GM10847 (cell line): ENCODE data around the gene GNG12.

Source experiments
- POLR2A ChIP-seq: IDR thresholded peaks from 2 replicates; pipeline ENCODE4 v1.6.1; 2011; ENCODE audit not compliant: insufficient read length; ENCODE audit errors: extremely low read depth

The GNG12 gene

GRCh38 chr1:67761091-67761490 is 72.2 kb downstream of the GNG12 start:
- no peak for TF ChIP-seq POLR2A

- TF ChIP-seq POLR2A: no peak
These were observed 73.0 kb downstream of the GNG12 start for GRCh38 chr1:67760030-67760821.

- no peak for TF ChIP-seq POLR2A
These were observed 73.6 kb downstream of the GNG12 start for GRCh38 chr1:67759692-67760029.

GRCh38 chr1:67759066-67759465 is 74.2 kb downstream of the GNG12 start:
- TF ChIP-seq POLR2A: no peak

GRCh38 chr1:67755619-67756018 is 77.6 kb downstream of the GNG12 start:
- no peak for TF ChIP-seq POLR2A

- TF ChIP-seq POLR2A: no peak
These were observed 78.1 kb downstream of the GNG12 start for GRCh38 chr1:67755160-67755559.

GRCh38 chr1:67754526-67754920 is 78.7 kb downstream of the GNG12 start:
- TF ChIP-seq POLR2A: no peak

- no peak for TF ChIP-seq POLR2A
These were observed 79.3 kb downstream of the GNG12 start for GRCh38 chr1:67753776-67754525.

- no peak for TF ChIP-seq POLR2A
These were observed 81.0 kb downstream of the GNG12 start for GRCh38 chr1:67752306-67752705.

GRCh38 chr1:67750691-67751054 is 82.6 kb downstream of the GNG12 start:
- no peak for TF ChIP-seq POLR2A

GRCh38 chr1:67749844-67750690 is 83.2 kb downstream of the GNG12 start:
- no peak for TF ChIP-seq POLR2A

- TF ChIP-seq POLR2A: no peak
These were observed 83.9 kb downstream of the GNG12 start for GRCh38 chr1:67749263-67749843.

GRCh38 chr1:67748630-67749029 is 84.6 kb downstream of the GNG12 start:
- TF ChIP-seq POLR2A: no peak

GRCh38 chr1:67747671-67748546 is 85.4 kb downstream of the GNG12 start:
- TF ChIP-seq POLR2A: no peak

- TF ChIP-seq POLR2A: no peak
These were observed 87.2 kb downstream of the GNG12 start for GRCh38 chr1:67745875-67746698.
